Cortex of kidney (tissue), 1 donor: Measurements from ENCODE around the gene XNDC1N.

Experiments used
- DNase-seq: peaks from one replicate; lab custom pipeline; 2025; lab: John Stamatoyannopoulos, UW

Gene XNDC1N, protein sequence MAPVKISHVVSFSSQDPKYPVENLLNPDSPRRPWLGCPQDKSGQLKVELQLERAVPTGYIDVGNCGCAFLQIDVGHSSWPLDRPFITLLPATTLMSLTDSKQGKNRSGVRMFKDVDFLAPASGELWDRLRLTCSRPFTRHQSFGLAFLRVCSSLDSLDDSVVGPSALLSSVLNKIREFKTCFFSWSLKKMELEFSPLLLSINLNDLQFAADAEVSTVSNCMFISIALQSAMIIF

DNA sequence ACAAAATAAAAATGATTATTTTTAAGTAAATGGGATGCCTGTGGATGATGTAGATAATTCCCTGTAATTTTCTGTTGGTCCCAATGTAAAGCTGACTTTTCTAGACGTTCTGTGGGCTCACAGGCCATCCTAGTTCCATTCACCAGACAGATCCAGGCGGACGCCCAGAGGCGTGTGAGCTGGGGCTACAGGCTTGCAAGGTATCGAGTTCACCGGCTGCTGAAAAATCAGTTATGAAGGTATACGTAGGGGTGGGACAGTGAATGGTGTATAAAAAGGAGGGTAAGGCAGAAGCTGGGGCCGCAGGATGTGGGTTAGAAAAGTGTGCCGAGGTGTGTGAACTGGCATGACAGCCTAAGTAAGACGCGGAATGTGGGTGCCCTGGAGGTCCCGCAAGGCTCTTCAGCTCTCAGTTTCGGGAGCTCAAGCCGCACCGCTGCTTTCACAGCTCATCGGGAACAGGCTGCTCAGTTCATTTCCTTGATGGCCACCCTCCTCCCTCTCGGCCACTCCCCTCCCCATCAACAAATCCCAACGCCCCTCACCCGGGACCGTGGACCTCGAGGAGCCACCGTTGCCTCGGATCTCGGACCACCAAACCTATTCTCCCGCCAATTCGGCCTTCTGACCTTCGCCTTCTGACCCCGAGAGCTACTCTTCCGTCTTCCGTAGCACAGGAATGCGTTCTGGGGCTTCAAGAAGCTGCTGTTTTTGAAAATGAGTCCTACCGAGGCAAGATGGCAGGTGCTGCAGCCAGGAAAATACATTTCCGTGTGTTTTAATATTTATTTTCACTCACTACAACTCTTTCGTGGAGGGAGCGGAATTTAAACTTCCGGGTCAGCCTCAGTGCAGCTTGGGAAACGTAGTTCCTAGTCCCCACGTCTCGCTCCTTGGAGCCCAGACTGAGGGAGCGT, at the start of gene XNDC1N:
Gene XNDC1N (minus strand): TSS at position 775 of the 917 bp plus-strand sequence. CDS start 5,241 bp downstream, outside the sequence.
- DNase-seq = no peak

DNA sequence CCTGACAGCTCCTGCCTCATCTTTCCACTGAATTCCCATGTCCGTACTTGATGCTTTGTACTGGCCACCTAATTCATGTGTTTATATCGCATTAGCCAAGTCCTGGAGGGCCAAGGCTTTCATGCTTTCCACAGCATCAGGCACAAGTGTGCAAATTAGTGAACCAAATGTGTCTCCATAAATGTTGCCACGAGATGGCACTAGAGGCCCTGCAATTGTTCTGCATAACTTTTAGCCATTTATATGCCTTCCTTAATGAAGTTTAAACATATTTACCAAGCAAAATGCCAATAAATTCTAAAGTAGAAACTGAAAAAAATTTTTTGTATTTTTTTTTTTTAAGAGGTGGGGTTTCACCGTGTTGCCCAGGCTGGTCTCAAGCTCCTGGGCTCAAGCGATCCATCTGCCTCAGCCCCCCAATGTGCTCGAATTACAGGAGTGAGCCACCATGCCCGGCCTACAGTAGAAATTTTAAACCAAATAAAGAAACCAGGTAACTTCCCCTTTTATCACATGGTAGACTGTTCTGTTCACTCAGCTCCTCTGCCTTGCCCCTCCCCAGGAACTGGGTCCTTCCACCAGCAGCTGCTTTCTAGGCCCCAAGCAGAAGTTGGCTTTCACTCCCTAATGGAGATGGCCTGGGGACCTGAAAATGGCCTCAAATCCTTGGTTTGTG, 49.5 kb upstream of the XNDC1N start:
- no peak for DNase-seq

DNA sequence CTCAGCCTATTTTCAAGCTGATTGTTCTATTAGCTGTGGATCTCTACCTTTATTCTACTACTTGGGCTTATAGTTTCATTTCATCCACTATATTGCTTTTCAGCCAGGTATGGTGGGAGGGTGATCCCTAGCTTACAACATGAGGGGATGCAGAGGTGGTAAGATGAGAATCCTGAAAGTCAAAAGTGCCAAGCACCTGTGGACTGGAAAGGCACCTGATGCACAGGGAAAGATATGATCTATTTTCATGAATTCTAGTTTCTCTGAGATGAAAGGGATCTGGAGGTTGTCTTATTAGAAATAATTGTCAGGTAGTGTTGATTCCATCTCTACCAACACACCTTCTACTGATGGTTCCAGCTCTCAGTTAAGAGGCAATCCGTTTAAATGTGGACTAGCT, 48.7 kb upstream of the XNDC1N start:
- DNase-seq = no peak

DNA sequence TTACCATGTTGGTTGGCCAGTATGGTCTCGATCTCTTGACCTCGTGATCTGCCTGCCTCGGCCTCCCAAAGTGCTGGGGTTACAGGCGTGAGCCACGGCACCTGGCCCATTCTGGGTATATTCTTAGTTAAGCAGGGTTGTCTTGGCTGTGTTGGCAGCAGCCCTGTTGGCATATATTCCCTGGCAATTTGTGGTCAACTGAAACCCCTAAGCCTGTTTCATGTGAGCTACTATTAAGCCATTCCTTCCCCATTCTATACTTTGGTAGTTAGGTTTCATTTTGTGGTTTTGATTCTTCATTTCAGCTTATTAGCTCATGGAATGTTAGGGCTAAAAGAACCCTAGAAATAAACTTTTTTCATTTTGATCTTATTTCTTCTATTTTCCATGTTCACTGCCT, 48.2 kb upstream of the XNDC1N start:
- no peak for DNase-seq

DNA sequence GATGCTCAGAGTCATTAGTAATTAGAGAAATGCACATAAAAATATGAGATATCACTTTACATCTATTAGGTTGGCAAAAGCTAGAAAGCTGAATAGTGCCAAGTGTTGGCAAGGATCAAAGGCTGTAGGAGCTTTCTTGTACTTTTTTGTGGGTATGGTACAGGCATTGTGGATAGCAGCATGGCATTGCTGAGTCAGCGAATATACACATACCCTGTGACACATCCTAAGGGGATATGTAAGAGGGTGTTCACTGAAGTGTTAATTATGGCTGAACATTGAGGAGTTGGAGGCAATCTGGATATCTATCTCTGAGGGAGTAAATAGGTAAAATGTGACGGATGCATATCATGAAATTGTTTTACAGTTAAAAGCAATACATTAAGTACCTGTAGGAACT, 43.3 kb upstream of the XNDC1N start:
- no peak for DNase-seq

DNA sequence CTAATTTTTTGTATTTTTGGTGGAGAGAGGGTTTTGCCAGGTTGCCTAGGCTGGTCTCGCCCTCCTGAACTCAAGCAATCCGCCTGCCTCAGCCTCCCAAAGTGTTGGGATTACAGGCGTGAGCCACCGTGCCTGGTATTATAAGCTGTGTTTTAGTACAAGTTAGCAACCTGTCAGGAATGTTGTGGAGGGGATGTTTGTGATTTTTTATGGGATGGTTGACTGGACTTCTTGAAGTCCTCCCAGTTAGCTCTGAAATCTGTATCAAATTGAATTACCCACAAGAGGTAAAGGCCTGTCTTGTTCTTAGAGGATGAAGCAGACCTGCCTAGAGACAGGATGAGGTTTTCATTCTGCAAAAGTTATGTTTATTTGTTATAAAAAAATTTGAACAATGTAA, 36.2 kb upstream of the XNDC1N start:
- no peak for DNase-seq

DNA sequence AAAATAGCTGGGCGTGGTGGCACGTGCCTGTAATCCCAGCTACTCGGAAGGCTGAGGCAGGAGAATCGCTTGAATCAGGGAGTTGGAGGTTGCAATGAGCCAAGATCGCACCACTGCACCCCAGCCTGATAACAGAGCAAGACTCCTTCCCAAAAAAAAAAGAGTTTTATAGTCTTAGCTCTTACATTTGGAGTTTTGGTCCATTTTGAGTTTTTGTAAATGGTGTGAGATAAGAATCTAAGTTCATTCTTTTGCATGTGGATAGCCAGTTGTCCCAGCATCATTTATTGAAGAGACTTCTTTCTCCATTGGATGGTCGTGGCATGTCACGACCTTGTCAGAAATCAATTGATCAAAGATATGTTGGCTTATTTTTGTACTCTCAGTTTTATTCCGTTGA, 35.1 kb upstream of the XNDC1N start:
- no peak for DNase-seq

DNA sequence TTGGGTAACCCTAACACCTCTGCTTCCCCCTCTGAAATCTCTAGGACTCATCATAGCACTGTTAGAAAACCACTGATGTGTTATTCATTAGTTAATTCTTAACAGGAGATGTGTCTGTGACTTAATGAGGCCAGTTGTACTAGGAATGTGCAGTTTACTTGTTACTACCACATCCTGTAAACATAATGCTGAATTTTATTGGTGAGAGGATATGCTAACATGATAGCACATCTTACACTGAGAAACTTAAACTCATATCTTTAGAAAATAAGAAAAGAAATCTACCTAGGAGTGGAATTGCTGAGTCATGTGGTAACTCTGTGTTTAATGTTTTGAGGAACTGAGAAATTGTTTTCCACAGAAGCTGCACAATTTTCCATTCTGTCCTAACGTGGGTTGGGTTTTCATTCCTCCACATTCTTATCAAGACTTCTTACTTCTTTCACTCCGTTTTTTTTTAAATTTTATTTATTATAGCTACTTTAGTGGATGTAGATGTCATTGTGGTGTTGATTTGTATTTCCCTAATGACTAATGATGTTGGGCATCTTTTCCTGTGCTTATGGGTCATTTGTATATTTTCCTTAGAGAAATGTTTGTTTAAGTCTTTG, 34.1 kb upstream of the XNDC1N start:
- no peak for DNase-seq

DNA sequence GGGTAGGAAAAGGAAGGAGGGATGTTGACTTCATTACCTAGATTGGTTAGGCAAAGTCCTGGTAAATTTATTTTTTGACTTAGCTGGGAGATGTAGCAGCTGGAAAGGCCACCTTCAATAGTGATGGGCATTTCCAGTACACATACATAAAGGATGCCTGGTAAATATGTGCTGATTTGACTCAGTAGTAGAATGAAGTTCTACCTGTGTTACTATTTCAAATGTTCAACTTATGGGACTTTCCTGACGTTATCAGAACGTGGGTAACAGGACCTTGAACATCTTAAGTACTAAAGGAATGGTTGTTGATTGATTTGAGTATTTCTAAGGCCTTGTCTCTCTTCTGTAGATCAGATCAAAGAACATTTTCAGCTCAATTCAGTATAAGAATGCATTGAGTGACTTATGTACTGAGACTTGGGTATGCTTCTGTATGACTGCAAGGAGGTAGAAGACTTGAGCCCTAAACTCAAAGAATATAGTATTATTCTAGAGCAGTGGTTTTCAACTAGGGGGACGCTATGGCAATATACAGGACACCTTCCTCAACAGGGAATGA, 27.6 kb upstream of the XNDC1N start:
- DNase-seq = no peak

DNA sequence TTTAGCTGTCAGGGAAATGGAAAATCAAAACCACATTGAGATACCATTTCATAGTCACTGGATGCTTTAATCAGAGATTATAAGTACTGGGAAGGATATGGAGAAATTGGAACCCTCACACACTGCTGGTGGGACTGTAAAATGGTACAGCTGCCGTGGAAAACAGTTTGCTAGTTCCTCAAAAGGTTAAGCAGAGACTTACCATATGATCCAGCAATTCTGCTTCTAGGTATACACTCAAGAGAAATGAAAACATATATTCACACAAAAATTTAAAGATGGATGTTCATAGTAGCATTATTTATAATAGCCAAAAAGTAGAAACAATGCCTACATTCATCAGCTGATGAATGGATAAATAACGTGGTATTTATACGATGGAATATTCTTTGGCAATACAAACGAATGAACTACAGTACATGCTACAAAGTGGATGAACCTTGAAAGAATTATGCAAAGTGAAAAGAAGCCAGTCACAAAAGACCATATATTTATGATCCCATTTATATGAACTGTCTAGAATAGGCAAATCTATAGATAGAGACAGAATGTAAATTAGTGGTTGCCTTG, 23.4 kb upstream of the XNDC1N start:
- DNase-seq = no peak

DNA sequence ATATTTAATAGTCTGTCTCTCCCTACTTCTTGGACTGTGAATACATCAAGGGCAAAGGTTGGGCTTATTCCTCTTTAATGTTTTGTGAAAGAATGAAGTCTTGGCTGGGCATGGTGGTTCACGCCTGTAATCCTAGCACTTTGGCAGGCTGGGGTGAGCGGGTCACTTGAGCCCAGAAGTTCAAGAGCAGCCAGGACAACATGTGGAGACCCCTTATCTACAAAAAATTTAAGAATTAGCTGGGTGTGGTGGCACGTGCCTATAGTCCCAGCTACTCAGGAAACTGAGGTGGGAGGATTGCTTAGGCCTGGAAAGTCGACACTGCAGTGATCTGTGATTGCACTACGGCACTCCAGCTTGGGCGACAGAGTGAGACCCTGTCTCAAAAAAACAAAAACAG, 20.6 kb upstream of the XNDC1N start:
- DNase-seq = no peak

DNA sequence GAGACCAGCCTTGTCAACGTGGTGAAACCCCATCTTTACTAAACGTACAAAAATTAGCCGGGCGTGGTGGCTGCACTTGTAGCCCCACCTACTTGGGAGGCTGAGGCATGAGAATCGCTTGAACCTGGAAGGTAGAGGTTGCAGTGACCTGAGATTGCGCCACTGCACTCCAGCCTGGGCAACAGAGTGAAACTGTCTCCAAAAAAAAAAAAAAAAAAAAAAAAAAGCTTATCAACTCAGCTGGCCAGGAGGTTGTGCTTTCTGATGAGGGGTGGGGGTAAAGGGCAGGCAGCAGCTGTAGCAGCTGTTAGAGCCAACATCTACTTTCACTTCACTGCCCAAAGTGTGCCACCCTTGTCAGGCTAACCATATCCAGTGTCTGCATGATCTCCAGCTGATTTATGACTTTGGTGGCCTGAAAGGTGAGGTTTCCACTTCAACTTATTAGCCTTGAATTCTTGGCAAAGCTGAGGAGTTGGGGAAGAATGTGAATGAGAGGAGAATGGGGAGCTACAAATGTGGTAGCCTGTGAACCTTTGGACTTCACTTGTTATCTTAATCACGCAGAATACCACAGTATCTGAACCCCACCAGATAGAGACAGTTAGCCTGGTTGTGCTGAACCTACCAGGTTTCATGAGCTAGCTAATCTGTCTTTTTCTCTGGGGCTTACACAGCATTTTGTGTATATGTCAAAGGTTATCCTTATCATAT, 20.1 kb upstream of the XNDC1N start:
- DNase-seq = no peak

DNA sequence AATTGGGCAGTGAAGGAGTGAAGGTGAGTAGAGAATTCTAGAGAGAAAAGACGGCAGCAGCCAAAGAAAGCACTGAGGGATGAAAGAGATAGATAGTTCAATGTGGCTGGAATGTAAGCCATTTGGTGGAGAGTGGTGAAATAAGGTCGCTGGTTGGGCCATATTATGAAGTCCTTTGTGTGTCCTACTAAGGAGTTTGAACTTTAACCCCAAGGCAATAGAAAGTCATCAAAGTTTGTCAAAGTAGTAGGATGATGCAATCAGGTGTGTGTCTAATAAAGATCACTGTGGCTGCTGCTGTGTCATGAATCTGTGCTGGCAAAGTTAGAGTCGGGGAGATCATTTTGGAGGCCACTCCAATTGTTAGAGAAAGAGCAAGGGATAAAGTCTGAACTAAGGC, 19.1 kb upstream of the XNDC1N start:
- DNase-seq = no peak

DNA sequence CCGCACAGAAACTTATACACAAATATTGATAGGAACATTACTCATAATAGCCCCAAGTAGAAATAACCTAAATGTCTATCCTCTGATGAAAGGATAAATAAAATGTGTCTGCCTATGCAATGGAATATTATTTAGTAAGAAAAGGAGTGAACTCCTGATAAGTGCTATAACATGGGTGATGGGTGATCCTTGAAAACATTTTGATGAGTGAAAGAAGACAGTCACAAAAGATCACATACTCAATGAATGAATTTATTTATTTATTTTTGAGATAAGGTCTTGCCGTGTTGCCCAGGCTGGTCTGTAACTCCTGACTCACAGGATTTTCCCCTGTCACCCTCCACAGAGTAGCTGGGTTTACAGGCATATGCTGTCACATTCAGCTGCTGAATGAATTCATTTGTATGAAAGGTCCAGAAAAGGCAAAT, 17.8 kb upstream of the XNDC1N start:
- DNase-seq = no peak

DNA sequence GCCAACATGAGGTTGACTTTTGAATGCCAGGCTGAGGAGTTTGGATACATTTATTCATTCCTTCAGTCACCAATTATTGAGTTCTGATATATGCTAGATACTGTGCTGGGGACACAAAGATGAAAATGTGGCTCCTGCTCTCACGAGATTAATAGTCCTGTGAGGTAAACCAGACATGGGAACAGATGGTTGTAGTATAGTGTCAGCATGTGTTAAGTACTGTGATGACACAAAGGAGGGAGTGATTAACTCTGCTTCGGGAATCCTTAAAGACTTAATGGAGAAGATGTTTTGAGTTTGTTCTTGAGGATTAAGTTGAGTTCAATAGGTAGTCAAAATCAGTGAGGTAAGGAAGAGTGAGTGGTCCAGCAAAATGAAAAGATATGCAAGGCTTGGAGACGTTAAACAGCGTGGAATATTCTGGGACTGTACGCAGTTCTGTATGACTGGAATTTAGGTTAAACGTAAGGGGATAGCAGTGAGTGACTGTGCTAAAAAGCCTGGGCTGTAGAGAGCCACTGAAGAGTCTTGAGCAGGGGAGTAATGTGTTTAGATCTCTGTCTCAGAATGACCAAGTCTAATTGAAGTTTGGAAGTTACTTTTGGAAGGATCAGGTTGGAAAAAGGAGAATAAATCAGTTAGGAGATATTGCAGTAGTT, 12.3 kb upstream of the XNDC1N start:
- no peak for DNase-seq

DNA sequence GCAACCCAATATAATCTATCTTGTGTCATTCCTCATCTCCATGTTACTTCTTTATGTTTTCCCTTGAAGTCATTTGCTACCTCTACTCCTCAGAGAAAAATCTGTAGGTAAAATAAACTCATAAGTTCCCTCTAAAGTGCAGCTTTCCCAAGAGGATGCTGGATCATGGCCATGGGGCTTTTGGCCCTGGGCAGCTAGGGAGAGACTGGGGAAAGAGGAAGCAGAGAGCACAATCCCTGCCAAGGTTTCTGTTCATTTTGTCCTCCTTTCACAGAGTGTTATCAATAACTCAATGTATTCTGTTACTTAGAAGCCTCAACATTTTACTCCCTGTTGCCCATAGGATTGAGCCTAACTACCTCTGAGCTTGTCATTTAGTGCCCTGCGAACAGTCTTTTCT, 9.4 kb upstream of the XNDC1N start:
- no peak for DNase-seq

DNA sequence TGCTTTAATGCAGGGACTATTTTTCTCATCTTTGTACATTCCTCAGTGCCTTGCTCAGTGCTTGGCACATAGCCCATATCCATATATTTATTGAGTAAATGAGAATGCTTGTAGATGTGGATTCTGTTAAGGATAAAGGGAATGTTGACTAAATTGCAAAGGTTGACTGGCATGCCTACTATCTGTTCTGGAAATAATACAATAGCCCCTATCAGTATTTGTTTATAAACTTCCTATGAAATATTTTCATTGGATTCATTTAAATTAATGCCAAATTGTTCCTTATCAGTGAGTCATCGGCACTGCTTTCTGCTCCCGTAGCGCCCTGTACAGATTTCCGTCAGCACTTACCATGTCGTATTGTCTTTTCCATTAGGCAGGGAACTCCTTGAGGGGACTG, 8.4 kb upstream of the XNDC1N start:
- no peak for DNase-seq

DNA sequence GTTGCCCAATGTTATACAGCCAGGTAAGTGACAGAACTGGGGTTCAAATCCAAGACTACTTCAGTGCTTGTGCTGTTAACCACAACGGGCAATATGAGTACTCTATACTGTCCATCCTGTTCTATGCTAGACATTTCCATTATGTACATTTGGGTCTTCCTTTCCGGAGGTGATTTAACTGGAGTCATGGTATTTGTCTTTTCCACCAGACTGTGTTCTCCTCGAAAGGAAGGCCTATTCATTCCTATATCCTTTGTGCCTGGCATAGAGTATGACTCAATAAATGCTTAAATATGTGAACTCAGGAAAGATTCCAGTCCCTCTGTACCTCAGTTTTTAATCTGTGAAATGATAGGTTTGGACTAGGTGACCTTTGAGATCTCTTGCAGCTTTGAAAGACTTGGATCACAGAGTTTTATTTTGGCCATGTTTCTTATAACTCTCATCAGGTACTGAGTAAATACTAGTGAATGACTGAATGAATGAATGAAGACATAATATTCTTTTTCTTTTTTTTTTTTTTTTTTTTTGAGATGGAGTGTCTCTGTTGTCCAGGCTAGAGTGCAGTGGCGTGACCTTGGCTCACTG, 7.0 kb upstream of the XNDC1N start:
- DNase-seq = no peak

DNA sequence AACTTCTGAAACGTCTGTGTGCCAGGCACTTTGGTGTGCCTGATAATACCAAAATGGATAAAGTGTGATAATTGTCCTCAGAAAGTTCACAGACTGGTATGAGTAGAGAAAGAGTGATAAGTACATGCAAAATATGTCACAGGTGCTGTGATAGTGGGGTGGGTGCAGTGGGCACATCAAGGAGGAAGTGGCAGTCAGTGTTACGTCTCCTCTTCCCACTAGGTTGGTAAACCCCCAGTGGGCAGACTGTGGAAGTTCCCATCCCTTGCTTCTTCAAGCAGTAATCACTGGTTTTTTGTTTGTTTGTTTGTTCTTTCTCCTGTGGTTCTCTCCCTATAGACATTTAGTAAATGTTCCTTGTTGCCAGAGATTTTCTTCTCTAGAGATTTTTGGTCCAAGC, 5.8 kb upstream of the XNDC1N start:
- no peak for DNase-seq
